ENCODE data around the gene AKAP6.

GRCh38 chr14:32407130-32407529, 78.0 kb downstream of the AKAP6 start:
- no peak for TF ChIP-seq CTCF (IDR thresholded peaks at IDR 0.05)
- TF ChIP-seq POLR2A (IDR thresholded peaks at IDR 0.05): no peak
